ENCODE measurements around the gene ZRANB3.

GRCh38 chr2:135299165-135299564 is 231.9 kb downstream of the ZRANB3 start:
- TF ChIP-seq POLR2A (IDR thresholded peaks at IDR 0.05; ENCODE audit: low read depth, low read length): no peak
- TF ChIP-seq, protein P1, sequence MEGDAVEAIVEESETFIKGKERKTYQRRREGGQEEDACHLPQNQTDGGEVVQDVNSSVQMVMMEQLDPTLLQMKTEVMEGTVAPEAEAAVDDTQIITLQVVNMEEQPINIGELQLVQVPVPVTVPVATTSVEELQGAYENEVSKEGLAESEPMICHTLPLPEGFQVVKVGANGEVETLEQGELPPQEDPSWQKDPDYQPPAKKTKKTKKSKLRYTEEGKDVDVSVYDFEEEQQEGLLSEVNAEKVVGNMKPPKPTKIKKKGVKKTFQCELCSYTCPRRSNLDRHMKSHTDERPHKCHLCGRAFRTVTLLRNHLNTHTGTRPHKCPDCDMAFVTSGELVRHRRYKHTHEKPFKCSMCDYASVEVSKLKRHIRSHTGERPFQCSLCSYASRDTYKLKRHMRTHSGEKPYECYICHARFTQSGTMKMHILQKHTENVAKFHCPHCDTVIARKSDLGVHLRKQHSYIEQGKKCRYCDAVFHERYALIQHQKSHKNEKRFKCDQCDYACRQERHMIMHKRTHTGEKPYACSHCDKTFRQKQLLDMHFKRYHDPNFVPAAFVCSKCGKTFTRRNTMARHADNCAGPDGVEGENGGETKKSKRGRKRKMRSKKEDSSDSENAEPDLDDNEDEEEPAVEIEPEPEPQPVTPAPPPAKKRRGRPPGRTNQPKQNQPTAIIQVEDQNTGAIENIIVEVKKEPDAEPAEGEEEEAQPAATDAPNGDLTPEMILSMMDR (IDR thresholded peaks at IDR 0.05; ENCODE audit: extremely low read depth in 1 of 2, insufficient read depth in 1 of 2, low read depth in 1 of 2, low read length in 2 of 2): no peak
- no peak for TF ChIP-seq POLR2AphosphoS5 (IDR thresholded peaks at IDR 0.05; ENCODE audit: insufficient read depth, low read depth, low read length)
- no peak for TF ChIP-seq MAX (IDR thresholded peaks at IDR 0.05; ENCODE audit: insufficient read depth, insufficient read length)
- no peak for TF ChIP-seq EZH2 (IDR thresholded peaks at IDR 0.05; ENCODE audit: borderline replicate concordance, low read depth, low read length, severe bottlenecking)

Data from endothelial cell of umbilical vein (primary cell).